Measurements from ENCODE around the gene SUSD3.

SUSD3 gene

DNA sequence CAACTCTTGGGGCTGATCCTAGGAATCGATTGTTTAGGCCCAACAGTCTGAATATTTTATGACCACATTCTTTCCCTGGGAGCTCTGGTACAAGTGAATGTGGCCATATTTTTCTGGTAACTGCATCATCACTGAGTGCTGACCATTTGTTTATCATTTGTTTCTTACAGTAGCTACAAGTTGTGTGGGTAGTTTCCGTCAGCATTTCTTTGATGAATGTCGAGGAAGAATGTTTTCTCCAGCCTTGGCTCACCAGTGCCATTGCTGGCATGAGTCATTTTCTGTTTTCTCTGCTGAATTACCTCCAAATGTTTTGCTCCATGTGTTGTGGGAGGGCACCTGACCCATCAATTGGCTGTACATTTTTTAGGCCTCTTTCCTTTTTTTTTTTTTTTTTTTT, 23.4 kb downstream of the SUSD3 start:
- Histone ChIP-seq H3K36me3 (replicated peaks; ENCODE audit: low read depth, low read length) (peaks cover 11% of the 10 kb centered on the region), H2AFZ (ENCODE audit: low read depth, low read length) (no peak overlapping the region), H3K27me3 (ENCODE audit: low read depth, low read length) (no peaks in the 10 kb centered on the region), H3K9me3 (ENCODE audit: insufficient read depth, low read length) (no peaks in the 10 kb centered on the region), H3K79me2 (ENCODE audit: low read length) (no peaks in the 10 kb centered on the region), H3K4me1 (ENCODE audit: low read length) (no peaks in the 10 kb centered on the region), H3K27ac (ENCODE audit: low read length) (no peak overlapping the region), H3K4me2 (ENCODE audit: low read length) (no peak overlapping the region), H3K4me3 (ENCODE audit: low read length) (no peak overlapping the region), H4K20me1 (ENCODE audit: insufficient read depth, low read length) (no peaks in the 10 kb centered on the region), H3K9ac (ENCODE audit: low read length) (no peak overlapping the region)
- no peak for TF ChIP-seq EZH2phosphoT487 (IDR thresholded peaks at IDR 0.05; ENCODE audit: low read depth)
- TF ChIP-seq, protein P1, sequence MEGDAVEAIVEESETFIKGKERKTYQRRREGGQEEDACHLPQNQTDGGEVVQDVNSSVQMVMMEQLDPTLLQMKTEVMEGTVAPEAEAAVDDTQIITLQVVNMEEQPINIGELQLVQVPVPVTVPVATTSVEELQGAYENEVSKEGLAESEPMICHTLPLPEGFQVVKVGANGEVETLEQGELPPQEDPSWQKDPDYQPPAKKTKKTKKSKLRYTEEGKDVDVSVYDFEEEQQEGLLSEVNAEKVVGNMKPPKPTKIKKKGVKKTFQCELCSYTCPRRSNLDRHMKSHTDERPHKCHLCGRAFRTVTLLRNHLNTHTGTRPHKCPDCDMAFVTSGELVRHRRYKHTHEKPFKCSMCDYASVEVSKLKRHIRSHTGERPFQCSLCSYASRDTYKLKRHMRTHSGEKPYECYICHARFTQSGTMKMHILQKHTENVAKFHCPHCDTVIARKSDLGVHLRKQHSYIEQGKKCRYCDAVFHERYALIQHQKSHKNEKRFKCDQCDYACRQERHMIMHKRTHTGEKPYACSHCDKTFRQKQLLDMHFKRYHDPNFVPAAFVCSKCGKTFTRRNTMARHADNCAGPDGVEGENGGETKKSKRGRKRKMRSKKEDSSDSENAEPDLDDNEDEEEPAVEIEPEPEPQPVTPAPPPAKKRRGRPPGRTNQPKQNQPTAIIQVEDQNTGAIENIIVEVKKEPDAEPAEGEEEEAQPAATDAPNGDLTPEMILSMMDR (IDR thresholded peaks at IDR 0.05; ENCODE audit: low read depth, low read length): no peak

DNA sequence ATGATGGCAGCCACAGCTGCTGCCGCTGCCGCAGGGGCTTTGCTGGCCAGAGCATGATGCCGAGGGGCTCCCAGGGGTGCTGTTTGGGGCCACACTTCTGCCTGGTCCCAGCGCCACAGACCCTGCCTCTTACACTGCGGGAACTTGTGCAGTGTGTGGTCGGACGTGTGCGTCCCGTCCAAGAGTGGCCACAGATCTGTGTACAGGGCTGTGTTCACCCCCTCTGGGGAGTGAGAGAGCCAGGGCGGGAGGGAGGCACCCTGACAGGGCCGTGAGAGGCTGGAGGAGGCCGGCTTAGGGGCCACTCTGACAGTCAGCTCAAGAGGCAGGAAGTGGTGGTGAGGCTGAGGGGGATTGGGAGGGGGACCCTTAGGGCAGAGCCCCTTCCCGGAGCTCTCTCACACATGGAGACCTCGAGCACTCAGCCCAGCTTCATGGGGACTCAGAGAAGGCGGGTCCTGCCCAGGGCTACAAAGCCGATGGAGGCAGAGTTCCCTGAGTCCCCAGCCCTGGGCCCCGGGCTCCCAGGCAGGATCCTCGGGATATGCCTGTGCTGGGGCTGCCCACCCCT, 24.4 kb downstream of the SUSD3 start:
- H3K4me1 ChIP-seq (ENCODE audit: low read length): no peaks in the 10 kb centered on the region
- no peak overlapping the region for H3K9ac ChIP-seq (ENCODE audit: low read length)
- H2AFZ ChIP-seq (ENCODE audit: low read depth, low read length): no peak overlapping the region
- H3K4me3 ChIP-seq (ENCODE audit: low read length): no peak overlapping the region
- no peaks in the 10 kb centered on the region for H3K27me3 ChIP-seq (ENCODE audit: low read depth, low read length)
- H3K36me3 ChIP-seq (replicated peaks; ENCODE audit: low read depth, low read length): peaks cover 11% of the 10 kb centered on the region
- H3K79me2 ChIP-seq (ENCODE audit: low read length): no peaks in the 10 kb centered on the region
- H4K20me1 ChIP-seq (ENCODE audit: insufficient read depth, low read length): no peaks in the 10 kb centered on the region
- no peak overlapping the region for H3K27ac ChIP-seq (ENCODE audit: low read length)
- TF ChIP-seq, protein P1 (IDR thresholded peaks at IDR 0.05; ENCODE audit: low read depth, low read length): no peak
- no peak for TF ChIP-seq EZH2phosphoT487 (IDR thresholded peaks at IDR 0.05; ENCODE audit: low read depth)
- H3K4me2 ChIP-seq (ENCODE audit: low read length): no peak overlapping the region
- H3K9me3 ChIP-seq (ENCODE audit: insufficient read depth, low read length): no peaks in the 10 kb centered on the region

GRCh38 chr9:93083592-93084470, 25.3 kb downstream of the SUSD3 start:
- Histone ChIP-seq H3K27ac (ENCODE audit: low read length) (no peak overlapping the region), H3K27me3 (ENCODE audit: low read depth, low read length) (no peaks in the 10 kb centered on the region), H3K9ac (ENCODE audit: low read length) (no peak overlapping the region), H3K4me2 (ENCODE audit: low read length) (no peak overlapping the region), H3K79me2 (ENCODE audit: low read length) (no peaks in the 10 kb centered on the region), H3K4me1 (ENCODE audit: low read length) (no peaks in the 10 kb centered on the region), H3K9me3 (ENCODE audit: insufficient read depth, low read length) (no peaks in the 10 kb centered on the region), H3K36me3 (replicated peaks; ENCODE audit: low read depth, low read length) (peaks cover 11% of the 10 kb centered on the region), H3K4me3 (ENCODE audit: low read length) (no peak overlapping the region), H4K20me1 (ENCODE audit: insufficient read depth, low read length) (no peaks in the 10 kb centered on the region), H2AFZ (ENCODE audit: low read depth, low read length) (no peak overlapping the region)
- TF ChIP-seq, protein P1 (IDR thresholded peaks at IDR 0.05; ENCODE audit: low read depth, low read length): no peak
- TF ChIP-seq EZH2phosphoT487 (IDR thresholded peaks at IDR 0.05; ENCODE audit: low read depth): no peak

DNA sequence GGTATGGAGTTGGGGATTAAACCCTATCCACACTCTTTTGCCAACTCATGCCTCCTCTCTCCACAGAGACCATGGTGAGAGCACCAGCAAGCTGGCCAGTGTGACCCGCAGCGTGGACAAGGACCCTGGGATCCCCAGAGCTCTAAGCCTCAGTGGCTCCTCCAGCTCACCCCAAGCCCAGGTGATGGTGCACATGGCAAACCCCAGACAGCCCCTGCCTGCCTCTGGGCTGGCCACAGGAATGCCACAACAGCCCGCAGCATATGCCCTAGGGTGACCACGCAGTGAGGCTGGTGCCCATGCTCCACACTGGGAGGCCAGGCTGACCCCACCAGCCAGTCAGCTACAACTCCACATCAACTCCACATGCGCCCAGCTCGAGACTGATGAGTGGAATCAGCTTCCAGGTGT, 26.0 kb downstream of the SUSD3 start:
- Histone ChIP-seq H4K20me1 (ENCODE audit: insufficient read depth, low read length) (no peaks in the 10 kb centered on the region), H3K9me3 (ENCODE audit: insufficient read depth, low read length) (no peaks in the 10 kb centered on the region), H3K4me3 (ENCODE audit: low read length) (no peak overlapping the region), H2AFZ (ENCODE audit: low read depth, low read length) (no peak overlapping the region), H3K9ac (ENCODE audit: low read length) (no peak overlapping the region), H3K27me3 (ENCODE audit: low read depth, low read length) (no peaks in the 10 kb centered on the region), H3K79me2 (ENCODE audit: low read length) (no peaks in the 10 kb centered on the region), H3K36me3 (replicated peaks; ENCODE audit: low read depth, low read length) (peaks cover 11% of the 10 kb centered on the region), H3K4me2 (ENCODE audit: low read length) (no peak overlapping the region), H3K27ac (ENCODE audit: low read length) (no peak overlapping the region), H3K4me1 (ENCODE audit: low read length) (no peaks in the 10 kb centered on the region)
- TF ChIP-seq, protein P1 (IDR thresholded peaks at IDR 0.05; ENCODE audit: low read depth, low read length): no peak
- no peak for TF ChIP-seq EZH2phosphoT487 (IDR thresholded peaks at IDR 0.05; ENCODE audit: low read depth)
